Measurements from ENCODE around the gene FAM168A.

The FAM168A gene

GRCh38 chr11:73386016-73386415 is 211.9 kb downstream of the FAM168A start:
- TF ChIP-seq CTCF (IDR thresholded peaks at IDR 0.05; ENCODE audit: low read depth, low read length, poor library complexity, severe bottlenecking) (no peak), EZH2phosphoT487 (IDR thresholded peaks at IDR 0.05; ENCODE audit: borderline replicate concordance, low read length) (no peak)
- Histone ChIP-seq H3K4me1 (ENCODE audit: control insufficient read depth, low read length) (peaks cover 79% of the 10 kb centered on the region), H3K27me3 (ENCODE audit: control insufficient read depth, low read length) (no peaks in the 10 kb centered on the region), H3K9me2 (replicated peaks; ENCODE audit: control insufficient read depth, low read length) (no peaks in the 10 kb centered on the region), H3K79me2 (ENCODE audit: control insufficient read depth, low read length) (peaks cover 91% of the 10 kb centered on the region), H3K4me2 (ENCODE audit: low read length) (peak overlapping the region; percentile 88), H3K27ac (ENCODE audit: low read depth, low read length) (peak overlapping the region; percentile 92), H3F3A (ENCODE audit: control insufficient read depth, insufficient read depth) (peaks cover 28% of the 10 kb centered on the region), H4K20me1 (ENCODE audit: control insufficient read depth, insufficient read depth, low read depth, low read length) (peaks cover 9% of the 10 kb centered on the region; the same call in 1 of the 2 replicates), H3K4me3 (ENCODE audit: low read length) (peak overlapping the region; percentile 80), H3K9me3 (ENCODE audit: control insufficient read depth, insufficient read depth, low read length) (no peaks in the 10 kb centered on the region), H3K36me3 (ENCODE audit: control insufficient read depth, low read length) (peaks cover 75% of the 10 kb centered on the region)

GRCh38 chr11:73384872-73385689 is 212.8 kb downstream of the FAM168A start:
- Histone ChIP-seq H3K36me3 (ENCODE audit: control insufficient read depth, low read length) (peaks cover 76% of the 10 kb centered on the region), H3K27ac (ENCODE audit: low read depth, low read length) (peak overlapping the region; percentile 92), H3K4me2 (ENCODE audit: low read length) (peak overlapping the region; percentile 88), H3F3A (ENCODE audit: control insufficient read depth, insufficient read depth) (peaks cover 28% of the 10 kb centered on the region), H4K20me1 (ENCODE audit: control insufficient read depth, insufficient read depth, low read depth, low read length) (peaks cover 9% of the 10 kb centered on the region; the same call in 1 of the 2 replicates), H3K27me3 (ENCODE audit: control insufficient read depth, low read length) (no peaks in the 10 kb centered on the region), H3K9me2 (replicated peaks; ENCODE audit: control insufficient read depth, low read length) (no peaks in the 10 kb centered on the region), H3K9me3 (ENCODE audit: control insufficient read depth, insufficient read depth, low read length) (no peaks in the 10 kb centered on the region), H3K4me1 (ENCODE audit: control insufficient read depth, low read length) (peaks cover 88% of the 10 kb centered on the region), H3K4me3 (ENCODE audit: low read length) (peak overlapping the region; percentile 80), H3K79me2 (ENCODE audit: control insufficient read depth, low read length) (peaks cover 100% of the 10 kb centered on the region)
- TF ChIP-seq EZH2phosphoT487 (IDR thresholded peaks at IDR 0.05; ENCODE audit: borderline replicate concordance, low read length) (no peak), CTCF (IDR thresholded peaks at IDR 0.05; ENCODE audit: low read depth, low read length, poor library complexity, severe bottlenecking) (peak; percentile 2)

GRCh38 chr11:73384531-73384871 is 213.4 kb downstream of the FAM168A start:
- TF ChIP-seq EZH2phosphoT487 (IDR thresholded peaks at IDR 0.05; ENCODE audit: borderline replicate concordance, low read length) (no peak), CTCF (IDR thresholded peaks at IDR 0.05; ENCODE audit: low read depth, low read length, poor library complexity, severe bottlenecking) (peak; percentile 25)
- H3K9me3 ChIP-seq (ENCODE audit: control insufficient read depth, insufficient read depth, low read length), result no peaks in the 10 kb centered on the region
- H3K27me3 ChIP-seq (ENCODE audit: control insufficient read depth, low read length), result no peaks in the 10 kb centered on the region
- H3K27ac ChIP-seq (ENCODE audit: low read depth, low read length), result peak overlapping the region; percentile 92
- H3F3A ChIP-seq (ENCODE audit: control insufficient read depth, insufficient read depth), result peaks cover 28% of the 10 kb centered on the region
- peaks cover 94% of the 10 kb centered on the region for H3K4me1 ChIP-seq (ENCODE audit: control insufficient read depth, low read length)
- no peaks in the 10 kb centered on the region for H3K9me2 ChIP-seq (replicated peaks; ENCODE audit: control insufficient read depth, low read length)
- H3K36me3 ChIP-seq (ENCODE audit: control insufficient read depth, low read length), result peaks cover 76% of the 10 kb centered on the region
- peak overlapping the region; percentile 80 for H3K4me3 ChIP-seq (ENCODE audit: low read length)
- H4K20me1 ChIP-seq (ENCODE audit: control insufficient read depth, insufficient read depth, low read depth, low read length), result peaks cover 9% of the 10 kb centered on the region; the same call in 1 of the 2 replicates
- H3K4me2 ChIP-seq (ENCODE audit: low read length), result peak overlapping the region; percentile 88
- peaks cover 100% of the 10 kb centered on the region for H3K79me2 ChIP-seq (ENCODE audit: control insufficient read depth, low read length)

Data from DOHH2 (cell line).